ENCODE measurements around the gene RNF145.

DNA sequence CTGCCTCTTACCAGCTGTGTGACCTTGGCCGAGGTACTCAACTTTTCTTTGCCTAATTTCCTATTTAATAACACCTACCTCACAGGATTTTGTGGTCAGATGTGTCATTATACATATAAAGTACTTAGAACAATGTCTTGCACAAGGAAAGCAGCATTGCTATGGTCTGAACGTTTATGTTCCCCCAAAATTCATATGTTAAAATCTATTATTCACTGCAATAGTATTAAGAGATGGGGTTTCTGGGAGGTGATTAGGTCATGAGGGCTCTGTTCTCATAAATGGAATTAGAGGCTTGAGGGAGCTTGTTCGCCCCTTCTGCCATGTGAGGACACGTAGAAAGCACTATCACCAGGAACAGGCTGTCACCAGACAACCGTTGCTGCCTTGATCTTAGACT, 10.9 kb upstream of the RNF145 start:
- TF ChIP-seq CTCF (IDR thresholded peaks at IDR 0.05; ENCODE audit: low read length) (no peak), EZH2 (IDR thresholded peaks at IDR 0.05; ENCODE audit: borderline replicate concordance, low read length) (no peak)

Measured in OCI-LY1 (cell line).